ENCODE results near the gene PRR3. TPM values are rescaled to one million over a fixed set of nuclear protein-coding genes. Genes with fewer than 3 reads are reported as not detected.
A peak's percentile ranks its signal among the peaks of the same experiment; 100 is the strongest.

PRR3 gene
- total and polyA plus RNA-seq, 2 of the 13 experiments (the other 11 are each of a cell fraction or from before 2014, with no cell fraction given) = 14.6 to 21.2 TPM

GRCh38 chr6:30515944-30516753, 40.9 kb upstream of the PRR3 start (continued):
- peak; percentile 93 for TF ChIP-seq ZNF18 (CRISPR knock-in tag; IDR thresholded peaks at IDR 0.05; ENCODE audit: insufficient replicate concordance)
- TF ChIP-seq, protein P1, sequence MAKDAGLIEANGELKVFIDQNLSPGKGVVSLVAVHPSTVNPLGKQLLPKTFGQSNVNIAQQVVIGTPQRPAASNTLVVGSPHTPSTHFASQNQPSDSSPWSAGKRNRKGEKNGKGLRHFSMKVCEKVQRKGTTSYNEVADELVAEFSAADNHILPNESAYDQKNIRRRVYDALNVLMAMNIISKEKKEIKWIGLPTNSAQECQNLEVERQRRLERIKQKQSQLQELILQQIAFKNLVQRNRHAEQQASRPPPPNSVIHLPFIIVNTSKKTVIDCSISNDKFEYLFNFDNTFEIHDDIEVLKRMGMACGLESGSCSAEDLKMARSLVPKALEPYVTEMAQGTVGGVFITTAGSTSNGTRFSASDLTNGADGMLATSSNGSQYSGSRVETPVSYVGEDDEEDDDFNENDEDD (CRISPR knock-in tag; IDR thresholded peaks at IDR 0.05; ENCODE audit: borderline replicate concordance) = no peak
- no peak for TF ChIP-seq MLLT10 (CRISPR knock-in tag; IDR thresholded peaks at IDR 0.05)
- TF ChIP-seq ZNF263 (CRISPR knock-in tag; IDR thresholded peaks at IDR 0.05) = no peak
- TF ChIP-seq ZNF12 (CRISPR knock-in tag; IDR thresholded peaks at IDR 0.05) = no peak
- no peak for TF ChIP-seq ZNF75D (CRISPR knock-in tag; IDR thresholded peaks at IDR 0.05; ENCODE audit: borderline replicate concordance)
- TF ChIP-seq ZNF7 (CRISPR knock-in tag; IDR thresholded peaks at IDR 0.05) = no peak
- TF ChIP-seq ATF1 (CRISPR knock-in tag; IDR thresholded peaks at IDR 0.05) = peak; percentile 64; the same call in 1 of the 2 replicates
- TF ChIP-seq SIX1 (CRISPR knock-in tag; IDR thresholded peaks at IDR 0.05; ENCODE audit: borderline replicate concordance) = peak; percentile 78; the same call in 1 of the 2 replicates
- TF ChIP-seq ZFX (CRISPR knock-in tag; IDR thresholded peaks at IDR 0.05; ENCODE audit: low read depth) = peak; percentile 30; the same call in 1 of the 2 replicates
- TF ChIP-seq USF2 (IDR thresholded peaks at IDR 0.05; ENCODE audit: low read depth, low read length) = no peak
- no peak for TF ChIP-seq USF2 (CRISPR knock-in tag; IDR thresholded peaks at IDR 0.05; ENCODE audit: borderline replicate concordance)
- no peak for TF ChIP-seq NFATC3 (CRISPR knock-in tag; IDR thresholded peaks at IDR 0.05)
- TF ChIP-seq ZNF331 (CRISPR knock-in tag; IDR thresholded peaks at IDR 0.05) = peak; percentile 81
- peak; percentile 80; the same call in 1 of the 2 replicates for TF ChIP-seq ZNF614 (CRISPR knock-in tag; IDR thresholded peaks at IDR 0.05; ENCODE audit: borderline replicate concordance)
- TF ChIP-seq ZNF660 (CRISPR knock-in tag; IDR thresholded peaks at IDR 0.05; ENCODE audit: borderline replicate concordance, low read depth) = no peak
- no peak for TF ChIP-seq HHEX (CRISPR knock-in tag; IDR thresholded peaks at IDR 0.05)
- TF ChIP-seq CREB3 (CRISPR knock-in tag; IDR thresholded peaks at IDR 0.05) = 0 out of 2 replicates have a peak, but pooled peaks have one; percentile 21
- TF ChIP-seq JUND (CRISPR knock-in tag; IDR thresholded peaks at IDR 0.05) = no peak
- peak; percentile 46; the same call in 1 of the 2 replicates for TF ChIP-seq SAFB2 (CRISPR knock-in tag; IDR thresholded peaks at IDR 0.05; ENCODE audit: borderline replicate concordance, low read depth)
- TF ChIP-seq RFXANK (CRISPR knock-in tag; IDR thresholded peaks at IDR 0.05) = peak; percentile 93
- TF ChIP-seq ZNF543 (CRISPR knock-in tag; IDR thresholded peaks at IDR 0.05) = no peak
- peak; percentile 79 for TF ChIP-seq TEAD3 (CRISPR knock-in tag; optimal IDR thresholded peaks at IDR 0.05; ENCODE audit: borderline replicate concordance)
- TF ChIP-seq ZNF205 (CRISPR knock-in tag; IDR thresholded peaks at IDR 0.05) = no peak
- TF ChIP-seq POLR2AphosphoS5 (IDR thresholded peaks at IDR 0.05; ENCODE audit: low read depth, low read length) = peak; percentile 94
